Measurements from ENCODE around the gene LRRC18. TPM values are rescaled to one million over a fixed set of nuclear protein-coding genes. Genes with fewer than 3 reads are reported as not detected.

The LRRC18 gene
- total and polyA plus RNA-seq, 2 donors (not counting 3 experiments of a cell fraction or from before 2014, with no cell fraction given): not detected

DNA sequence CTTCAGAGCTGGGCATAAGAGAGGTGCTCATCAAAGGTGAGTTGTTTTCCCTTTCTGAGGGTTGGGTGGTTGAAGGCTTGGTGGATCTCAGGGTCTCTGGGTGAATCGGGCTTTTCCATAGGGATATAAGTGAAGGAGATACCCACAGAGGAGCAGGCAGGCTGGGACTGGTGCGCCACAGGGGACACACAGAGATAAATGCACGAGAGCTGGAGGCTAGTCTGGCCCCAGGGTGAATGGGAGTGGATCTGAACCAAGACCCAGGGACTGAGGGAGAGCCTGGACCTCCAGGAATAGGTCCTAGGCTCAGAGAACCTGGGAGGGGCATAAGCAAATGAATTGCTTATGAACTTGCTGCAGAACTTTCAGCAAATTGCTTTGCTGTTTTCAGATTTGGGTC lies 61.5 kb downstream of the LRRC18 start:
- Histone ChIP-seq H2AFZ (ENCODE audit: low read depth, low read length) (no peak overlapping the region), H3K27me3 (ENCODE audit: control insufficient read depth in 2 of 2, insufficient read depth in 2 of 2, low read length in 2 of 2) (peaks cover 2 to 3% of the 10 kb centered on the region in 2 experiments), H3K4me1 (ENCODE audit: control insufficient read depth, extremely low read depth, insufficient read depth, low read length) (no peaks in the 10 kb centered on the region), H3K27ac (ENCODE audit: insufficient read depth, low read depth, low read length) (no peak overlapping the region), H3K36me3 (ENCODE audit: control insufficient read depth in 2 of 2, extremely low read depth in 1 of 2, insufficient read depth in 2 of 2, low read length in 2 of 2) (no peaks in the 10 kb centered on the region), H3K4me2 (ENCODE audit: insufficient read depth, low read length) (no peak overlapping the region), H3K4me3 (replicated peaks in 1 of 3; ENCODE audit: insufficient read depth in 1 of 3, low read depth in 1 of 3, low read length in 3 of 3) (no peak overlapping the region), H3K79me2 (ENCODE audit: control insufficient read depth, insufficient read depth, low read length) (no peaks in the 10 kb centered on the region), H3K9ac (replicated peaks; ENCODE audit: extremely low read depth, insufficient read depth, low read length) (no peak overlapping the region), H3K9me3 (replicated peaks; ENCODE audit: control insufficient read depth, insufficient read depth, low read length) (no peaks in the 10 kb centered on the region), H3K9me1 (replicated peaks; ENCODE audit: control insufficient read depth, extremely low read depth, insufficient read depth, low read length) (no peaks in the 10 kb centered on the region), H4K20me1 (replicated peaks; ENCODE audit: control insufficient read depth, extremely low read depth, insufficient read depth, low read length) (no peaks in the 10 kb centered on the region)
- FAIRE-seq (no peak), DNase-seq (ENCODE audit: low read depth, low spot score) (no peak)
- dilution Hi-C loops (cut with MboI; ENCODE audit: extremely low pct_ligation_motif_present, low sequenced_read_pairs) (no loop called here), intact Hi-C loops (cut with micrococcal nuclease) (no loop called here)
- POLR2A ChIA-PET: no interaction called here
- no TSS peak for BruUV-seq (replicated peaks)
- TF ChIP-seq MYC (IDR thresholded peaks at IDR 0.05; ENCODE audit: low read depth, low read length) (no peak), EZH2 (IDR thresholded peaks at IDR 0.05; ENCODE audit: borderline replicate concordance, low read depth, low read length, severe bottlenecking) (no peak), GATA2 (IDR thresholded peaks at IDR 0.05; ENCODE audit: insufficient read depth, insufficient read length, low read depth, low read length) (no peak), FOS (IDR thresholded peaks at IDR 0.05; ENCODE audit: borderline replicate concordance, insufficient read depth, low read length) (no peak), POLR2A (IDR thresholded peaks at IDR 0.05; ENCODE audit: low read depth, low read length) (no peak), POLR2AphosphoS5 (IDR thresholded peaks at IDR 0.05; ENCODE audit: insufficient read depth, low read depth, low read length) (no peak), JUN (IDR thresholded peaks at IDR 0.05; ENCODE audit: borderline replicate concordance, insufficient read depth, insufficient read length, low read depth) (no peak)
- TF ChIP-seq, protein P1, sequence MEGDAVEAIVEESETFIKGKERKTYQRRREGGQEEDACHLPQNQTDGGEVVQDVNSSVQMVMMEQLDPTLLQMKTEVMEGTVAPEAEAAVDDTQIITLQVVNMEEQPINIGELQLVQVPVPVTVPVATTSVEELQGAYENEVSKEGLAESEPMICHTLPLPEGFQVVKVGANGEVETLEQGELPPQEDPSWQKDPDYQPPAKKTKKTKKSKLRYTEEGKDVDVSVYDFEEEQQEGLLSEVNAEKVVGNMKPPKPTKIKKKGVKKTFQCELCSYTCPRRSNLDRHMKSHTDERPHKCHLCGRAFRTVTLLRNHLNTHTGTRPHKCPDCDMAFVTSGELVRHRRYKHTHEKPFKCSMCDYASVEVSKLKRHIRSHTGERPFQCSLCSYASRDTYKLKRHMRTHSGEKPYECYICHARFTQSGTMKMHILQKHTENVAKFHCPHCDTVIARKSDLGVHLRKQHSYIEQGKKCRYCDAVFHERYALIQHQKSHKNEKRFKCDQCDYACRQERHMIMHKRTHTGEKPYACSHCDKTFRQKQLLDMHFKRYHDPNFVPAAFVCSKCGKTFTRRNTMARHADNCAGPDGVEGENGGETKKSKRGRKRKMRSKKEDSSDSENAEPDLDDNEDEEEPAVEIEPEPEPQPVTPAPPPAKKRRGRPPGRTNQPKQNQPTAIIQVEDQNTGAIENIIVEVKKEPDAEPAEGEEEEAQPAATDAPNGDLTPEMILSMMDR (IDR thresholded peaks at IDR 0.05; ENCODE audit: extremely low read depth in 1 of 2, insufficient read depth in 1 of 2, low read depth in 1 of 2, low read length in 2 of 2): no peak
- TF ChIP-seq, protein P2, sequence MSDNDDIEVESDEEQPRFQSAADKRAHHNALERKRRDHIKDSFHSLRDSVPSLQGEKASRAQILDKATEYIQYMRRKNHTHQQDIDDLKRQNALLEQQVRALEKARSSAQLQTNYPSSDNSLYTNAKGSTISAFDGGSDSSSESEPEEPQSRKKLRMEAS (IDR thresholded peaks at IDR 0.05; ENCODE audit: insufficient read depth, insufficient read length): no peak
- CTCF ChIA-PET: interaction anchor here (1.0 kb wide), 1 partner anchor 286 kb away, joined by 3 read pairs; no protein-coding TSS in a partner anchor
